HepG2 (cell line): ENCODE results near the gene PPP1CA. TPM values are rescaled to one million over a fixed set of nuclear protein-coding genes. Genes with fewer than 3 reads are reported as not detected.

Source experiments
- AKNA ChIP-seq: sonication (generic); formaldehyde crosslinking; IDR thresholded peaks from 2 replicates; pipeline ENCODE4 v1.4.0; 2020; ENCODE audit warnings: missing genetic modification reagents, borderline replicate concordance
- FOSL2 ChIP-seq: sonication (generic); formaldehyde crosslinking; IDR thresholded peaks from 2 replicates; pipeline ENCODE4 v1.4.0; 2020; ENCODE audit warnings: missing genetic modification reagents
- NCOA2 ChIP-seq: sonication (generic); formaldehyde crosslinking; IDR thresholded peaks from 2 replicates; pipeline ENCODE4 v1.8.0; 2022; ENCODE audit warnings: inconsistent platforms
- THAP11 ChIP-seq: IDR thresholded peaks from 2 replicates; pipeline ENCODE4 v1.6.1; 2016; ENCODE audit warnings: missing biosample characterization, missing genetic modification reagents
- ZSCAN21 ChIP-seq: sonication (generic); formaldehyde crosslinking; IDR thresholded peaks from 2 replicates; pipeline ENCODE4 v1.8.0; 2022; ENCODE audit warnings: mild to moderate bottlenecking, missing genetic modification reagents, moderate library complexity, borderline replicate concordance
- ZUFSP ChIP-seq: sonication (generic); formaldehyde crosslinking; IDR thresholded peaks from 2 replicates; pipeline ENCODE4 v1.9.0; 2021; ENCODE audit warnings: missing genetic modification reagents, mild to moderate bottlenecking, borderline replicate concordance
- polyA plus RNA-seq, 8 experiments: library from polyadenylated mRNA; depleted of rRNA in 3 of 8; stranded (reverse) in 7 of 8; unstranded in 1 of 8; fragments of >200 nt; fragmentation: Illumina TruSeq in 4 of 8; extraction: Trizol in 4 of 8; gene quantifications; 2 replicates each; pipeline versions ENCODE4 v1.2.1 to v1.2.3, GENCODE V29; 2011 to 2016; ENCODE audit warnings: low read depth in 4 of 8, missing spikeins in 1 of 8, mixed read lengths in 1 of 8; ENCODE audit not compliant: insufficient read depth in 1 of 8
- total RNA-seq, 5 experiments: library from RNA; depleted of rRNA; stranded (reverse); fragments of >200 nt; fragmentation: Illumina TruSeq; extraction: Trizol; gene quantifications; 2 replicates each; pipeline ENCODE4 v1.2.3, GENCODE V29; 2016; ENCODE audit warnings: low read depth in 1 of 5
- TF ChIP-seq, protein P1 (sequence below): sonication (generic); formaldehyde crosslinking; IDR thresholded peaks from 2 replicates; pipeline ENCODE4 v1.4.0; 2020; ENCODE audit warnings: missing genetic modification reagents, borderline replicate concordance
- TF ChIP-seq, protein P2 (sequence below): IDR thresholded peaks from 2 replicates; pipeline ENCODE4 v1.6.1; 2016; ENCODE audit warnings: missing biosample characterization, missing genetic modification reagents, low read depth
- TF ChIP-seq, protein P3 (sequence below): sonication (generic); formaldehyde crosslinking; IDR thresholded peaks from 2 replicates; pipeline ENCODE4 v1.4.0; 2020; ENCODE audit warnings: missing genetic modification reagents

Gene PPP1CA
- total and polyA plus RNA-seq, 2 of the 13 experiments (the other 11 are each of a cell fraction or from before 2014, with no cell fraction given): 149 to 170 TPM

- TF ChIP-seq, protein P1, sequence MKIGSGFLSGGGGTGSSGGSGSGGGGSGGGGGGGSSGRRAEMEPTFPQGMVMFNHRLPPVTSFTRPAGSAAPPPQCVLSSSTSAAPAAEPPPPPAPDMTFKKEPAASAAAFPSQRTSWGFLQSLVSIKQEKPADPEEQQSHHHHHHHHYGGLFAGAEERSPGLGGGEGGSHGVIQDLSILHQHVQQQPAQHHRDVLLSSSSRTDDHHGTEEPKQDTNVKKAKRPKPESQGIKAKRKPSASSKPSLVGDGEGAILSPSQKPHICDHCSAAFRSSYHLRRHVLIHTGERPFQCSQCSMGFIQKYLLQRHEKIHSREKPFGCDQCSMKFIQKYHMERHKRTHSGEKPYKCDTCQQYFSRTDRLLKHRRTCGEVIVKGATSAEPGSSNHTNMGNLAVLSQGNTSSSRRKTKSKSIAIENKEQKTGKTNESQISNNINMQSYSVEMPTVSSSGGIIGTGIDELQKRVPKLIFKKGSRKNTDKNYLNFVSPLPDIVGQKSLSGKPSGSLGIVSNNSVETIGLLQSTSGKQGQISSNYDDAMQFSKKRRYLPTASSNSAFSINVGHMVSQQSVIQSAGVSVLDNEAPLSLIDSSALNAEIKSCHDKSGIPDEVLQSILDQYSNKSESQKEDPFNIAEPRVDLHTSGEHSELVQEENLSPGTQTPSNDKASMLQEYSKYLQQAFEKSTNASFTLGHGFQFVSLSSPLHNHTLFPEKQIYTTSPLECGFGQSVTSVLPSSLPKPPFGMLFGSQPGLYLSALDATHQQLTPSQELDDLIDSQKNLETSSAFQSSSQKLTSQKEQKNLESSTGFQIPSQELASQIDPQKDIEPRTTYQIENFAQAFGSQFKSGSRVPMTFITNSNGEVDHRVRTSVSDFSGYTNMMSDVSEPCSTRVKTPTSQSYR (CRISPR knock-in tag): peak; percentile 80; the same call in 1 of the 2 replicates
- no peak for TF ChIP-seq AKNA (CRISPR knock-in tag)
- TF ChIP-seq THAP11: peak; percentile 100
- peak; percentile 75 for TF ChIP-seq FOSL2 (CRISPR knock-in tag)
- TF ChIP-seq, protein P2, sequence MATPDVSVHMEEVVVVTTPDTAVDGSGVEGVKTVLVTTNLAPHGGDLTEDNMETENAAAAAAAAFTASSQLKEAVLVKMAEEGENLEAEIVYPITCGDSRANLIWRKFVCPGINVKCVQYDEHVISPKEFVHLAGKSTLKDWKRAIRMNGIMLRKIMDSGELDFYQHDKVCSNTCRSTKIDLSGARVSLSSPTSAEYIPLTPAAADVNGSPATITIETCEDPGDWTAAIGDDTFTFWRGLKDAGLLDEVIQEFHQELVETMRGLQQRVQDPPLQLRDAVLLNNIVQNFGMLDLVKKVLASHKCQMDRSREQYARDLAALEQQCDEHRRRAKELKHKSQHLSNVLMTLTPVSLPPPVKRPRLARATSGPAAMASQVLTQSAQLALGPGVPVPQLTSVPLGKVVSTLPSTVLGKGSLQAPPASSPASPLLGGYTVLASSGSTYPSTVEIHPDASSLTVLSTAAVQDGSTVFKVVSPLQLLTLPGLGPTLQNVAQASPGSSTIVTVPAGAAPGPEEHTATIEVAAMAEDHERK (CRISPR knock-in tag): peak; percentile 58; the same call in 1 of the 2 replicates
- no peak for TF ChIP-seq ZUFSP (CRISPR knock-in tag)
- TF ChIP-seq, protein P3, sequence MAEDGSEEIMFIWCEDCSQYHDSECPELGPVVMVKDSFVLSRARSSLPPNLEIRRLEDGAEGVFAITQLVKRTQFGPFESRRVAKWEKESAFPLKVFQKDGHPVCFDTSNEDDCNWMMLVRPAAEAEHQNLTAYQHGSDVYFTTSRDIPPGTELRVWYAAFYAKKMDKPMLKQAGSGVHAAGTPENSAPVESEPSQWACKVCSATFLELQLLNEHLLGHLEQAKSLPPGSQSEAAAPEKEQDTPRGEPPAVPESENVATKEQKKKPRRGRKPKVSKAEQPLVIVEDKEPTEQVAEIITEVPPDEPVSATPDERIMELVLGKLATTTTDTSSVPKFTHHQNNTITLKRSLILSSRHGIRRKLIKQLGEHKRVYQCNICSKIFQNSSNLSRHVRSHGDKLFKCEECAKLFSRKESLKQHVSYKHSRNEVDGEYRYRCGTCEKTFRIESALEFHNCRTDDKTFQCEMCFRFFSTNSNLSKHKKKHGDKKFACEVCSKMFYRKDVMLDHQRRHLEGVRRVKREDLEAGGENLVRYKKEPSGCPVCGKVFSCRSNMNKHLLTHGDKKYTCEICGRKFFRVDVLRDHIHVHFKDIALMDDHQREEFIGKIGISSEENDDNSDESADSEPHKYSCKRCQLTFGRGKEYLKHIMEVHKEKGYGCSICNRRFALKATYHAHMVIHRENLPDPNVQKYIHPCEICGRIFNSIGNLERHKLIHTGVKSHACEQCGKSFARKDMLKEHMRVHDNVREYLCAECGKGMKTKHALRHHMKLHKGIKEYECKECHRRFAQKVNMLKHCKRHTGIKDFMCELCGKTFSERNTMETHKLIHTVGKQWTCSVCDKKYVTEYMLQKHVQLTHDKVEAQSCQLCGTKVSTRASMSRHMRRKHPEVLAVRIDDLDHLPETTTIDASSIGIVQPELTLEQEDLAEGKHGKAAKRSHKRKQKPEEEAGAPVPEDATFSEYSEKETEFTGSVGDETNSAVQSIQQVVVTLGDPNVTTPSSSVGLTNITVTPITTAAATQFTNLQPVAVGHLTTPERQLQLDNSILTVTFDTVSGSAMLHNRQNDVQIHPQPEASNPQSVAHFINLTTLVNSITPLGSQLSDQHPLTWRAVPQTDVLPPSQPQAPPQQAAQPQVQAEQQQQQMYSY (CRISPR knock-in tag): 0 out of 2 replicates have a peak, but pooled peaks have one; percentile 38
- TF ChIP-seq ZSCAN21 (CRISPR knock-in tag): peak; percentile 70
- peak; percentile 42; the same call in 1 of the 2 replicates for TF ChIP-seq NCOA2 (CRISPR knock-in tag)
These were observed 26.7 kb upstream of the PPP1CA start, which contains the start of gene RPS6KB2 (continued) for GRCh38 chr11:67428052-67429001.
